NCI-H146 treated with DMSO at 0.1 percent for 48 hours (cell line): Measurements from ENCODE around the gene EFHC1.

Experiments used
- DNase-seq: peaks from one replicate; lab custom pipeline; 2025; ENCODE audit not compliant: unreplicated experiment; lab: John Stamatoyannopoulos, UW

EFHC1 gene

GRCh38 chr6:52516269-52516668, 96.1 kb downstream of the EFHC1 start:
- no peak for DNase-seq

- DNase-seq = no peak
Observed at GRCh38 chr6:52516943-52517342, 96.8 kb downstream of the EFHC1 start.

- no peak for DNase-seq
Observed at GRCh38 chr6:52517502-52518278, 97.5 kb downstream of the EFHC1 start.

- no peak for DNase-seq
Observed at GRCh38 chr6:52518279-52518945, 98.3 kb downstream of the EFHC1 start.

GRCh38 chr6:52519618-52520017, 99.5 kb downstream of the EFHC1 start:
- DNase-seq = no peak

- no peak for DNase-seq
Observed at GRCh38 chr6:52522151-52522626, 102.0 kb downstream of the EFHC1 start.

GRCh38 chr6:52522655-52523054, 102.5 kb downstream of the EFHC1 start:
- no peak for DNase-seq

GRCh38 chr6:52523378-52524142, 103.4 kb downstream of the EFHC1 start:
- no peak for DNase-seq

GRCh38 chr6:52524918-52525317, 104.8 kb downstream of the EFHC1 start:
- no peak for DNase-seq

- no peak for DNase-seq
Observed at GRCh38 chr6:52526634-52527033, 106.5 kb downstream of the EFHC1 start.

GRCh38 chr6:52527436-52527835, 107.3 kb downstream of the EFHC1 start:
- no peak for DNase-seq

GRCh38 chr6:52529311-52529710, 109.2 kb downstream of the EFHC1 start:
- no peak for DNase-seq

- DNase-seq = no peak
Observed at GRCh38 chr6:52530351-52530750, 110.2 kb downstream of the EFHC1 start.

GRCh38 chr6:52531396-52531795, 111.3 kb downstream of the EFHC1 start:
- DNase-seq = no peak

GRCh38 chr6:52531834-52532233, 111.7 kb downstream of the EFHC1 start:
- no peak for DNase-seq

- DNase-seq = no peak
Observed at GRCh38 chr6:52532457-52532856, 112.3 kb downstream of the EFHC1 start.

- no peak for DNase-seq
Observed at GRCh38 chr6:52533491-52533890, 113.3 kb downstream of the EFHC1 start.

GRCh38 chr6:52534363-52534762, 114.2 kb downstream of the EFHC1 start:
- no peak for DNase-seq

GRCh38 chr6:52534966-52535390, 114.8 kb downstream of the EFHC1 start:
- DNase-seq = no peak

GRCh38 chr6:52535711-52536423, 115.7 kb downstream of the EFHC1 start:
- no peak for DNase-seq

GRCh38 chr6:52536424-52536916, 116.3 kb downstream of the EFHC1 start:
- no peak for DNase-seq
